ENCODE data around the gene FGGY. TPM values are rescaled to one million over a fixed set of nuclear protein-coding genes. Genes with fewer than 3 reads are reported as not detected.

FGGY gene
- total RNA-seq, 2 donors from 2014 or later, result 12.2 to 17.4 TPM

GRCh38 chr1:59390307-59390706, 93.4 kb downstream of the FGGY start:
- ATAC-seq, result no peak

GRCh38 chr1:59391212-59392179, 94.6 kb downstream of the FGGY start:
- H3K36me3 ChIP-seq (replicated peaks in 1 of 2; ENCODE audit: insufficient read depth in 1 of 2, low read depth in 2 of 2), result no peaks in the 10 kb centered on the region
- no peaks in the 10 kb centered on the region for H3K9me3 ChIP-seq
- H3K4me1 ChIP-seq, result peaks cover 30% of the 10 kb centered on the region
- ATAC-seq (no peak), DNase-seq (no peak)
- intact Hi-C loops (cut with DNase I), result no loop called here
- 74 to 83% methylated on average over 7 of the region's 7 CpGs for WGBS, 2 donors
- peak overlapping the region in 1 of 4 donors; percentile 92 for H3K27ac ChIP-seq
- H3K27me3 ChIP-seq, result no peaks in the 10 kb centered on the region
- H3K4me3 ChIP-seq, result no peak overlapping the region
- no peak for TF ChIP-seq CTCF (IDR thresholded peaks at IDR 0.05)
- TF ChIP-seq POLR2A (IDR thresholded peaks at IDR 0.05), result no peak

More at GRCh38 chr1:59390307-59390706, 93.4 kb downstream of the FGGY start:
- Histone ChIP-seq H3K4me3 (no peak overlapping the region), H3K27me3 (no peaks in the 10 kb centered on the region), H3K36me3 (replicated peaks in 1 of 2; ENCODE audit: insufficient read depth in 1 of 2, low read depth in 2 of 2) (no peaks in the 10 kb centered on the region), H3K27ac (no peak overlapping the region), H3K4me1 (peaks cover 30% of the 10 kb centered on the region), H3K9me3 (no peaks in the 10 kb centered on the region)
- 93 to 97% methylated on average over 3 of the region's 3 CpGs for WGBS, 2 donors
- DNase-seq, result no peak
- intact Hi-C loops (cut with DNase I), result no loop called here
- TF ChIP-seq CTCF (IDR thresholded peaks at IDR 0.05) (no peak), POLR2A (IDR thresholded peaks at IDR 0.05) (no peak)

GRCh38 chr1:59393211-59394180, 96.6 kb downstream of the FGGY start:
- Histone ChIP-seq H3K4me1 (peaks cover 30% of the 10 kb centered on the region), H3K9me3 (no peaks in the 10 kb centered on the region), H3K36me3 (replicated peaks in 1 of 2; ENCODE audit: insufficient read depth in 1 of 2, low read depth in 2 of 2) (no peaks in the 10 kb centered on the region), H3K27me3 (no peaks in the 10 kb centered on the region), H3K27ac (peak overlapping the region; percentile 76 to 92 (median 87)), H3K4me3 (no peak overlapping the region)
- WGBS, 2 donors, result 39 to 41% methylated on average over 7 of the region's 7 CpGs
- TF ChIP-seq POLR2A (IDR thresholded peaks at IDR 0.05) (peak in 1 of 3 donors; percentile 42), CTCF (IDR thresholded peaks at IDR 0.05) (no peak)
- peak; percentile 84 to 90 (median 87) for DNase-seq
- ATAC-seq, result peak; percentile 97
- intact Hi-C loops (cut with DNase I), result no loop called here

DNA sequence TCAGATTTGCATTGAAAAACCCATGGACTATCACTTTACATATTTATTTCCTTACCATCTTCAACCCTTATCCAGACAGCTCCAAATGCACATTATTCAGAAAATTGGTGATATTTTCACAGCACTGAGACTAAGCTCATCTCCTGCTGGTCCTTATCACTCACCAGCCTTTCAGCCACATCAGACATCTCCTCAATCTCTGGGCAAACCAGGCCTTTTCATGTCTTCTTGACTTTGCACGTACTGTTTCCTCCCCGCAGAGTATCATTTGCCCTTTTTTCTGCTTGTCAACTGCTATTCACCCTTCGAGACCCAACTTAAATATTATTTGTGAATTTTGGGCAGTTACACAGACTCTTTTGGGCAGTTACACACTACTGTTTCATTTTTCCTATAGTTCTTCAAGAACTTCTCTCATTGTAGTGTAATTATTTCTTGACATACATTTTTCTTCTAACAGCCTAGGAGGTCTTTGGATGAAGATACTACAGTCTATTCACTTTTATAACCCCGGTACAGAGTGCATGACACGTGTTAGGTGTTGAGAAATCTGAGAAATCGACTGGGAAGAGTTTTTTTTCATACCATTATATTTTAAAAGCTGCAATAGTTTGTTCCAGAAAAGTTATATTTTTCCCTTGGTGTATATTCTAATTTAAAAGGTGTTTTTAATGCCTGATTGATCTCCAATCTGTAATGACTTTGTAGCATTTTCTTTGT, 98.0 kb downstream of the FGGY start:
- H3K27ac ChIP-seq, result peak overlapping the region; percentile 76 to 92 (median 87)
- no peaks in the 10 kb centered on the region for H3K36me3 ChIP-seq (replicated peaks in 1 of 2; ENCODE audit: insufficient read depth in 1 of 2, low read depth in 2 of 2)
- TF ChIP-seq POLR2A (IDR thresholded peaks at IDR 0.05) (no peak), CTCF (IDR thresholded peaks at IDR 0.05) (no peak)
- H3K9me3 ChIP-seq, result no peaks in the 10 kb centered on the region
- H3K27me3 ChIP-seq, result no peaks in the 10 kb centered on the region
- DNase-seq (no peak), ATAC-seq (no peak)
- intact Hi-C loops (cut with DNase I), result no loop called here
- WGBS, 2 donors, result 75 to 92% methylated on average over 6 of the region's 6 CpGs
- no peak overlapping the region for H3K4me3 ChIP-seq
- H3K4me1 ChIP-seq, result peaks cover 30% of the 10 kb centered on the region

All from body of pancreas (tissue), 4 donors.